GM18519 (cell line): ENCODE measurements around the gene STAT5B.

Source experiments
- ATAC-seq: cut with Tn5 transposase; IDR thresholded peaks from one replicate; pipeline ENCODE4 v1.9.1; 2021; ENCODE audit warnings: mild to moderate bottlenecking, moderate library complexity; ENCODE audit not compliant: unreplicated experiment, low FRiP score

STAT5B gene

GRCh38 chr17:42159796-42160530 lies 116.2 kb downstream of the STAT5B start:
- no peak for ATAC-seq

- no peak for ATAC-seq
These were observed 120.6 kb downstream of the STAT5B start for GRCh38 chr17:42155614-42156045.

DNA sequence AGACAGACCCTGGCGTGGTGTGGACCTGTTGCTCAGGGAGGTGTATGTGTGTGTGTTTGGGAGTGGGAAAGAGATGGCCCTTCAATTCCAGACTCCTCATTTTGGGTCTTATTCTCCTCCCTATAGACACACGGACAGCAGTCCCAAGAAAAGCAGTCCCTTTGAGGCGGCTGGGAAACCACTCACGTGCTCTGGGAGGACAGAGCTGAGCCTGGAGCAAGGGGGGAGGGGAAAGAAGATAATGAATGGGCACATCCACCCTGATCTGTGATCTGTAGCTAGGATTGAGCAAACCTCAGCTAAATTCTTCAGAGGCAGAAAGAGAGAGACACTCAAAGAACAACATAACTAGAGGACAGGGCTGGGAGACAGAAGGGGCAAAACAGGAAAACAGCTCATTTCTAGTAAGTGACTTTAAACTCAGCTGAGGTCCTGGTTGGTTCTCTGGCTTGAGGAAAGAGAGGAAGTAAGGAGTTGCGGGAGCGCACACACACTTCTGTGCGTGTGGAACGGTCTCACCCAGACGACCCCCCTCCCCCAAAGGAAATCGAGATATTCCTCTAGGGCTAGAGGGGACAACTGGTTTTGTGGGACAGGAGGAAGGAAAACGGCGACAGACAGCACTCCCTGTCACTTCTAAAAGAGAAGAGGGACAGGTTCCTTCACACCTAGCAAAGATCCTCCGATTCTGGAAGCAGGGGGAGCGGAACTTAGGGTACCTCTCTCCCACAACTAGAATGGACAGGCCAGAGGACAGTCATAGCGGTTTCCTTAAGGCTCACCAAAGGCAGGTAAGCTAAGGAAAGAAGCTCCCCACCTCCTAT lies 122.1 kb downstream of the STAT5B start:
- no peak for ATAC-seq
